Brain microvascular endothelial cell (primary cell): ENCODE results near the gene PXDN.

ENCODE experiments used
- DNase-seq: peaks from one replicate; pipeline ENCODE4 v3.0.0-alpha.2; 2020
- H3K27ac ChIP-seq: fragments of 250-450 bp; sonication (Bioruptor Pico); 2 replicates; pipeline ENCODE4 v1.5.1; 2020; ENCODE audit warnings: mild to moderate bottlenecking, moderate library complexity
- H3K27me3 ChIP-seq: fragments of 250-450 bp; sonication (Bioruptor Pico); replicated peaks from 2 replicates; pipeline ENCODE4 v1.5.1; 2020; ENCODE audit warnings: mild to moderate bottlenecking
- H3K36me3 ChIP-seq: fragments of 250-450 bp; sonication (Bioruptor Pico); replicated peaks from 2 replicates; pipeline ENCODE4 v1.5.1; 2020; ENCODE audit warnings: mild to moderate bottlenecking
- H3K4me3 ChIP-seq: 2 replicates; pipeline ENCODE4 v1.5.1; 2011; ENCODE audit warnings: low read depth, mild to moderate bottlenecking, control low read depth, low read length, moderate library complexity
- in situ Hi-C: cut with HindIII; loops from 2 replicates; pipeline ENCODE4 v1.10.0; 2017; ENCODE audit warnings: low sequenced_read_pairs, low pct_ligation_motif_present
- TF ChIP-seq, protein P1 (sequence below): IDR thresholded peaks from 2 replicates; pipeline ENCODE4 v1.5.1; 2011; ENCODE audit warnings: low read depth, mild to moderate bottlenecking, moderate library complexity, low read length, control low read depth, inconsistent platforms; ENCODE audit errors: missing control alignments

Gene PXDN

GRCh38 chr2:1613078-1613445, 131.3 kb downstream of the PXDN start:
- no peak for DNase-seq
- Histone ChIP-seq H3K4me3 (no peak overlapping the region), H3K27ac (no peak overlapping the region), H3K36me3 (no peaks in the 10 kb centered on the region), H3K27me3 (no peaks in the 10 kb centered on the region)
- in situ Hi-C loops, result no loop called here
- TF ChIP-seq, protein P1, sequence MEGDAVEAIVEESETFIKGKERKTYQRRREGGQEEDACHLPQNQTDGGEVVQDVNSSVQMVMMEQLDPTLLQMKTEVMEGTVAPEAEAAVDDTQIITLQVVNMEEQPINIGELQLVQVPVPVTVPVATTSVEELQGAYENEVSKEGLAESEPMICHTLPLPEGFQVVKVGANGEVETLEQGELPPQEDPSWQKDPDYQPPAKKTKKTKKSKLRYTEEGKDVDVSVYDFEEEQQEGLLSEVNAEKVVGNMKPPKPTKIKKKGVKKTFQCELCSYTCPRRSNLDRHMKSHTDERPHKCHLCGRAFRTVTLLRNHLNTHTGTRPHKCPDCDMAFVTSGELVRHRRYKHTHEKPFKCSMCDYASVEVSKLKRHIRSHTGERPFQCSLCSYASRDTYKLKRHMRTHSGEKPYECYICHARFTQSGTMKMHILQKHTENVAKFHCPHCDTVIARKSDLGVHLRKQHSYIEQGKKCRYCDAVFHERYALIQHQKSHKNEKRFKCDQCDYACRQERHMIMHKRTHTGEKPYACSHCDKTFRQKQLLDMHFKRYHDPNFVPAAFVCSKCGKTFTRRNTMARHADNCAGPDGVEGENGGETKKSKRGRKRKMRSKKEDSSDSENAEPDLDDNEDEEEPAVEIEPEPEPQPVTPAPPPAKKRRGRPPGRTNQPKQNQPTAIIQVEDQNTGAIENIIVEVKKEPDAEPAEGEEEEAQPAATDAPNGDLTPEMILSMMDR, result no peak

DNA sequence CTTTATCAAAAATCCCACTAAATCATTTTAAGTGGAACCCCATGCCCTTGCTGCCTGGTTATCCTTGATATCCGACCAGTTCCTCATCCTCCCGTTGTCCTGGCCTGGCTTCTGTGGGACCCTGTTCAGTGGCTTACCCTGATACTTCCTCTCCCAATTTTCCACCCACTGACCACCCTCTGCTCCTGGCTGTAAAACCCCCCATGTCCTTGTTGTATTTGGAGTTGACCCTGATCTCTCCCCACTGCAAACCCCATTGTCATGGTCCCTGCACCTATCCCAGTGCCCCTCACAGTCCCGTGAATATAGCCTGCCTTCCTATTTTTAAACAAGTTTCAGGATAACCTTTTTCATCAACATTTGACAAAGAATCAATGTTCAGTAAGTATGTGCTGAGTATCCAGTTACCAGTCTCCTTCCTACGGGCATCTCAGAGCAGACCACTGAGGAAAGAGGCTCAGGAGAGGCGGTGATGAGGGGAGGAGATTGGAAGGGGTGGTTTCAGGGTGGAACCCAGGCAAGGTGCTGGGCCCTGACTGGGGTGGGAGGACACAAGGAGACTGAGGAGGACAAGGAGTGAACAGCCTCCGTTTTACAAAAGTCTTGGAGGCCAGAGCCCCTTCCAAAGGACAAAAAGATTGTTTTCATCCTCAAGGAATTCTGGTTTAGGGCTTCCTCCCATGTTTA, 131.8 kb downstream of the PXDN start:
- Histone ChIP-seq H3K27me3 (no peaks in the 10 kb centered on the region), H3K4me3 (no peak overlapping the region), H3K36me3 (no peaks in the 10 kb centered on the region), H3K27ac (no peak overlapping the region)
- in situ Hi-C loops, result no loop called here
- DNase-seq, result no peak
- TF ChIP-seq, protein P1, result no peak

DNA sequence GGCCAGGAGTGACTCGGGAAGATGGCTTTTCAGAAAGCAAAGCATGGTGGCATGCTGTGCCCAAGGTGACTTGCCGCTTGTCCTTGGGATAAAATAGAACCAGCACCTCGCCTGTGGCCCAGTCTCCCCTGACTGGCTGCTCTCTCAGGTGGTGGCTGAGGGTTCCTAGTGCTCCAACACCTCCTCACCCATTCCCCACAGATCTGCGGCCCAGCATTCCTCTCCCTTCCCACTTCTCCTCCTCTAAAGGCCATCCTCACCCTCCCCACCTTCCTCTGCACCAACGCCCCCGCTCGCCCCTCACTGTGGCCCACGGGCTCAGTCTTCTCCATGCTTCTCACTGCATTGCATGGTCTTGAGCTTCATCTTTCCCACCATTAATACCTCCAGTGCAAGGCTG, 132.4 kb downstream of the PXDN start:
- DNase-seq, result no peak
- TF ChIP-seq, protein P1, result no peak
- in situ Hi-C loops, result no loop called here
- Histone ChIP-seq H3K27me3 (no peaks in the 10 kb centered on the region), H3K4me3 (no peak overlapping the region), H3K27ac (no peak overlapping the region), H3K36me3 (no peaks in the 10 kb centered on the region)

DNA sequence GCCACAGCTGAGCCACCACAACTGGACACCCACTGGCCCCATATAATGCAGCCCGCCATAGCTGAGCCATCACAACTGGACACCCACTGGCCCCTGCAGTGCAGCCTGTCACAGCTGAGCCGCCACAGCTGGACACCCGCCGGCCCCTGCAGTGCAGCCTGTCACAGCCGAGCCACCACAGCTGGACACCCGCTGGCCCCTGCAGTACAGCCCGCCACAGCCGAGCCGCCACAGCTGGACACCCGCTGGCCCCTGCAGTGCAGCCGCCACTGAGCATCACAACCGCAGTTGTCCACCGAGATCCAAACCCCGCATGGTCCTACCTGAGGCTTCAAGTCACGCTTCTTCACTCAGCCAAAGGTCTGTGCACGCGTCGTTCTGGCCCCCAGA, 134.2 kb downstream of the PXDN start:
- TF ChIP-seq, protein P1, result no peak
- no peak overlapping the region for H3K4me3 ChIP-seq
- no peak overlapping the region for H3K27ac ChIP-seq
- no peaks in the 10 kb centered on the region for H3K27me3 ChIP-seq
- H3K36me3 ChIP-seq, result no peaks in the 10 kb centered on the region
- in situ Hi-C loops, result no loop called here
- DNase-seq, result no peak

DNA sequence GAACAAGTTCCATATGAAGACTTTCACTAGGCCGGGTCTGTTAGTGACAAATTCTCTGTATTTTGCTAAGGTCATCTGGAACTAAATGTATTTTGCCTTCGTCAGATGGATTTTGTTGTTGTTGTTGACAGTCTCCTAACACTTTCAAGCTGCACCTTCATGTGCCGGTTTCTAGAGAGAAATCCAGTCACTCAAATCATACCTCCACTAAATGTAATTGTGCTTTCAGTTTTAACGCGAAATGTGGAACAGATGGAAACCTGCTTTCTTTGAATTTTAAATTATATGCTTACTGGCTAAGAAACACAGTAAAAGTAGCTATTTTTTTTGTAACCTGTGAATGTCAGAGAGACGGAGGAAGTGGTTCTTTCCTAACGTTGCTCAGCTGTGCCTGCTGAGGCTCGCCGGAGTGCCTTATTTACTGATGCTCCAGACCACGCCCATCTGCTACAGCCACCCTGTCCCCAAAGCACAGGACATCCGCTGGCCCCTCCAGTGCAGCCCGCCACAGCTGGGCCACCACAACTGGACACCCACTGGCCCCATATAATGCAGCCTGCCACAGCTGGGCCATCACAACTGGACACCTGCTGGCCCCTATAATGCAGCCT, 134.7 kb downstream of the PXDN start:
- Histone ChIP-seq H3K36me3 (no peaks in the 10 kb centered on the region), H3K4me3 (no peak overlapping the region), H3K27me3 (no peaks in the 10 kb centered on the region), H3K27ac (no peak overlapping the region)
- in situ Hi-C loops, result no loop called here
- no peak for DNase-seq
- TF ChIP-seq, protein P1, result no peak

GRCh38 chr2:1609040-1609439, 135.3 kb downstream of the PXDN start:
- Histone ChIP-seq H3K4me3 (no peak overlapping the region), H3K27ac (no peak overlapping the region), H3K36me3 (no peaks in the 10 kb centered on the region), H3K27me3 (no peaks in the 10 kb centered on the region)
- in situ Hi-C loops, result no loop called here
- TF ChIP-seq, protein P1, result no peak
- no peak for DNase-seq
